HG03066 (cell line): ENCODE data around the gene CNST.
A peak's percentile ranks its signal among the peaks of the same experiment; 100 is the strongest.
"Not testable (repeated sequence)": the region's sequence is repeated elsewhere in the genome, so short reads cannot be mapped to it uniquely, and the experiment has no call there.

Source experiments
- ATAC-seq: cut with Tn5 transposase; IDR thresholded peaks from one replicate; pipeline ENCODE4 v1.9.1; 2021; ENCODE audit warnings: low read depth; ENCODE audit not compliant: unreplicated experiment

The CNST gene

DNA sequence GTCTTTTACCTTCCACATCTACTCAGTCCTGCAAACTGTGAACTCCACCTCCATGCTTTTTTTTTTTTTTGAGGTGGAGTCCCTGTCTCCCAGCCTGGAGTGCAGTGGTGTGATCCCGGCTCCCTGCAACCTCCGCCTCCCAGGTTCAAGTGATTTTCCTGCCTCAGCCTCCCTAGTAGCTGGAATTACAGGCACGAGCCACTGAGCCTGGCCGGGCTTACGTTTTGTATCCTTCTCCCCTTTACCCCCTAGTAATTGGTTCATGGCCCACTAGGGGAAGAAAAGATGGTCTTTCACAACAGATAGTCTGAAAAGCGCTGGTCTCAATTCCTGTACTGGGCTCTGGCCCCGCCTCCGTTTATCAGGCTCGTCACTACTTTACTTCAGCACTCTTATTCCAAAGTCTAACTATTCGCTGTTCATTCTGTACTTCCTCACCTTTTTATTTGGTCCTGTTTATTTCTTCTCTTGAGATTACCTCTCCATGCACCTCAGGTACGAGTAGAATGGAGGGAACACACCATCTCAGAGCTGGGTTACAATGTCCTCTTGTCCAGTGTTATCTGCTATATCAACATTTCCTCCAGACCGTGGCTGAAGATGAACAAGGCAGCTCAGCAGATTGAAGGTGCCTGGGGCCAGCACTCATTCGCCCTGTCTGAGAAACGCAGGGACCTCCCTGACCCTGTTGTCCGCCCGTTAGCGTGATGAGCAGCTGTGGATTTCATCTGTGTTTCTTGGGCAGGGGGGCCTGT, 16.2 kb downstream of the CNST start:
- ATAC-seq, result no peak

DNA sequence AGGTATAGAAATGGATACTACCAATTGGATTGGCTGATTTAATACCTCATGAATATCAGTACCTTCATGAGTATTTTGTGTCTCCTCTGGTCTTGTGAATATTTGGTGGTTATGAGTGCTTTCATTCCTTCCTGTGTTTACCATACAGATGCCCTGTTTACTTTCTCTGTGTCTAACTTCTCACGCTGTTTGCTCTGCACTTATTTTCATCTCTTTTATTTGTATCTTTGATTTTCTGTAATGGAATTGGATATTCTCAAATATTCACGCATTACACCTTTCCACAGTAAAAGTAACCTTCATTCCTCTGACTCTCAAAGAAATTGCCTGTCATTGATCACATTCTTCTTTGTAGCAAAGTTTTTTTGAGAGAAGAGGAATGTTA, 16.8 kb downstream of the CNST start:
- ATAC-seq, result no peak

DNA sequence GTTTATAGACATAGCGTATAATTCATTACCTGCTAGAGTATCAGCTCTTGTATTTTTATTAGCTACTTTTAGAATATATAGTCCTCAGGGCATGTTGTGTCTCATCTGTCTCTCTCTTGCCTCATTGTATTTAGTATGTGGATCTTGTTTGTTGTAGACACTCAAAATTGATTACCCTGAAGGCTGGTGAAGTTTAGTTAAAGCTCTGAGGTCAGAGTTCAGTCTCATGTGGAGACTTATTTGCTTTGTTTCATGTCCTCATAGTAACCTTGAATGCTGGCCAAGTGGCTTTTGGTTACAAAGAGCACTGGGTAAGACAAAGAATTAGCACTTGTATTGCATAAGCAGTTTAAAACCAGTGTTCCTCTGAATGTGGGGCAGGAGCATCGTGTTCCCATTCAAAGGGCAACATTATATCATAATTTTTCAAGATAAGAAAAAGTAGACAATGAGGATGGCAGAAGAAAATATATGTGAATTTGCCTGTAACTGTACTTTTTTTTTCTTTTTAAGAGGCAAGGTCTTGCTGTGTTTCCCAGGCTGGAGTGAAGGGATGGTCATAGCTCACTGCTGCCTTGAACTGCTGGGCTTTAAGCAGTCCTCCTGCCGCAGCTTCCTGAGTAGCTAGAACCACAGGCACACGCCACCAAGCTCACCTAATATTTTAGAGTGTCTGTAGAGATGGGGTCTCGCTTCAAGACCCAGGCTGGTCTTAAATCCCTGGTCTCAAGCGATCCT, 17.4 kb downstream of the CNST start:
- ATAC-seq, result no peak

DNA sequence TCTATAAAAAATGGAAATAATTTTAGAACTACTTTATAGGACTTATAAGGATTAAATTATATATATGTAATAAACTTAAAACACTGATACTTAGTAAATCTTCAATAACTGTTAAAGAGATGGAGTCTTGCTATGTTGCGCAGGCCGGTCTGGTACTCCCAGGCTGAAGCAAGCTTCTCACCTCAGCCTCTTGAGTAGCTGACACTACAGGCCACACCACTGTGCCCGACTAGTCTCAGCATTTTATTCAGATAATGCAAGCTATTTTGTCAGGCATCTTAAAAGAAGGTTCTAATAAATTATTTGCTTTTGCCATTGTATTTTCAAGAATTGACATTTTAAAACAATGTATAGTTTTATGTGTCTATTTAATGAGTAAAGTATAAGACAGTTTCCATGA, 20.8 kb downstream of the CNST start:
- no peak for ATAC-seq

DNA sequence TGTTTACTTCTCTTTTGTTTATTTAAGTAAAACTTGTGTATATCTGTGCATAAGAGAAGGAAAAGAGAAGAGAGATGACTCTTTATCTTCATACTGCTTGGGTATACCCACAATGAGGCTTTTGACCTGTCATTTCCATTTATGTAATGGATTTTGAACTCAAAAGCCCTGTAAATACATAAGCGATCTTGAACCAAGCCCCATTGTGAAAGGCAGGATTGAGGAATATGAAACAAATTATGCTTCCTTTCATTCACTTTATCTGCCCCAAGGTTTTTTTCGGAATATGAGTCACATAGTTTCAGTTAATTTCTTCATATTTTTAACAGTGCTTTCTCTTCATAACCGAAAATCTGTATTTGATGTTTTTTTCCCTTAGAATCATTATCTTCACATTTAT, 21.4 kb downstream of the CNST start:
- ATAC-seq, result no peak

DNA sequence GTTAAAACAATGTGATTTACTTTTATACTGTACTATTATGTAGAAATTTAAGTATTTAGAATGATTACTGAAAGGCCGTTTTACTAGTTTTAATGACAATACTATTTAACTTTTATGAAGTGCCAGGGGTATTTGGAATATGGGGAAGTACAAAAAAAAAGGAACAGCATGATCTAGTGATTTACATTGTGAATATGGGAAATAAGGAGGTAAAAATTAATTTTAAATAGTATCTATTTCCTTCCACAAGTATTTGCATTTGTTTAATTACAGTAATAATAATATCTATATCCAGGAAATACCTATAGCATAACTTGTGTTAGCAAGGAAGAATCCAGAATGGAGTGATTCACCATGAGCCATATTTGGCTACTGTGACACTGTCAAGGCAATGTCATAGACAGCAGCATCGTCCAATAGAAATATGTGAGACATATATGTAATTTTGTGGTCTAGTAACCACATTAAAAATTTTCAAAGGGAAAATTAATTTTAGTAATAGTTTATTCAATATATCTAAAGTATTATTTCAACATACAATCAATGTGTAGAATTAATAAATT, 22.0 kb downstream of the CNST start:
- ATAC-seq, result no peak

DNA sequence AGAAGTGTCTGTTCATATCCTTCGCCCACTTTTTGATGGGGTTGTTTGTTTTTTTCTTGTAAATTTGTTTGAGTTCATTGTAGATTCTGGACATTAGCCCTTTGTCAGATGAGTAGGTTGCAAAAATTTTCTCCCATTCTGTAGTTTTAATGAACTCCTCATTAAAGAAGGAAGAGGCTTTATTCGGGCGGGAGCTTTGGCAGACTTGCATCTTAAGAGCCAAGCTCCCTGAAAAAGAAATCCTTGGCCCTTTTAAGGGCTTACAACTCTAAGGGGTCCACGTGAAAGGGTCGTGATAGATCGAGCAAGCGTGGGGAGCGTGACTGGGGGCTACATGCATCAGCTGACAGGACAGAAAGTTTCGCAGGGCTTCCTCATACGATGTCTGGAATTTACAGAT, 23.7 kb downstream of the CNST start:
- ATAC-seq, result not testable (repeated sequence)

DNA sequence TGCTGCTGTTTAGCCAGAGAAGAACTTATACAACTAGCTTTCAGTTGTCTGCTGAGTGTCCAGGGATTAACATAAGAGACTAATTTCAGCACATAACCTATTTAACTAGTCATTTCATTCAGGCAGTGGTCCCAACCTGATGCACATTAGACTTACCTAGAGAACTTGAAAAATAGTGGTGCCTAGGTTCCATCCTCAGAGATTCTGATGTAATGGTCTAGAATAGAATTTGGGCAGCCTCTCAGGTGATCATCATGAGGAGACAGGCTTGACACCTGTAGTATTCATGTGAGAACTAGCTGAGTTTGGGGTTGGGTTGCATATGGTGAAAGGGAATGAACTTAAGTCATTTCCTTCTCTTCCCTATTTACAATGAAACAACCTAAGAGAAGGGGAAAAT, 24.8 kb downstream of the CNST start:
- no peak for ATAC-seq

DNA sequence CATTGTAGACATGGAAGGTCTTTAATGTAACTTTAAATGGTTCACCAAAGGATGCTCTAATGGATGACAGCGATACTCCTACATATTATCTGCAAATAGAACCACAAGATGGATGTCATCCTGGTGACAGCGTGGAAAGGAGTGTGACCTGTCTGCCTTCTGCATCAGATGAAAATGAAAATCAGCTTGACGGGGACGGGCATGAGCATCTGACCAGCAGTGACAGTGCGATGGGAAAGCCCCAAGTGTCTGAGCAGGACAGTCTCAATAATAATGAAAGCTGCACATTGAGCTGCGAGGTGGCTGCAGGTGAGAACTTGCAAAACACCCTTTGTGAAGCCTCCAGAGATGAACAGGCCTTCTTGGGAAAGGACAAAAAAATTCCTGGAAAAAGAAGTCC, 25.2 kb downstream of the CNST start:
- peak; percentile 95 for ATAC-seq

DNA sequence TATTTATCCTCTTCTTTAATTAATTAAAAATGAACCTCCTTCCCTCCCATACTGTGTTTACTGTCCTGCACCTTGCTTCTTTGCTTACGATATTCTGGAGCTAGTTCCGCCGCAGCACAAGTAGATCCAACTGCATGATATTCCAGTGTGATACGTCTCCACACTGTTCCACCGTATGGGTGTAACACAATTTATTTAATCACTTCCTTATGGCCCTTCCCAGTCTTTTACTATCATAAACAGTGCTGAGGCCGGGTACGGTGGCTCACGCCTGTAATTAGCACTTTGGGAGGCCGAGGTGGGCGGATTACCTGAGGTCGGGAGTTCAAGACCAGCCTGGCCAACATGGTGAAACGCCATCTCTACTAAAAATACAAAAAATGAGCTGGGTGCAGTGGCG, 25.7 kb downstream of the CNST start:
- no peak for ATAC-seq

DNA sequence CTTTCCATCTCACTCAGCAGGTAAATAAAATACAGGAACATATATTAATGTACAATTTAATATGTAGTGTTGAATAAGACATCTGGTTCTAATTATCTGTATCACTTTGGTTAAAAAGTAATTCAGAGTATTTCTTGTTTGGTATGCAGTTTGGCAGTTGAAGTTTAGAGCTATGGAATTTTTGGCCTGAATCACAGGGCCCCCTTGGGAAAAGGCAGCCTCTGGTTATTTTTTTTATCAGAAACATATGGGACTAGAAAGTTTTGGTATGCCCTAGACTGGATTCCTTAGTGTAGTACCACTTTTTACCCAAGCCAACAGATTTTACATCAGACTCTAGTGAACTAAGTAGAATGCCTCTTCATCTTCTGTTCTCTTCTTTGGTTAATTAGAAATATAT, 26.4 kb downstream of the CNST start:
- no peak for ATAC-seq

DNA sequence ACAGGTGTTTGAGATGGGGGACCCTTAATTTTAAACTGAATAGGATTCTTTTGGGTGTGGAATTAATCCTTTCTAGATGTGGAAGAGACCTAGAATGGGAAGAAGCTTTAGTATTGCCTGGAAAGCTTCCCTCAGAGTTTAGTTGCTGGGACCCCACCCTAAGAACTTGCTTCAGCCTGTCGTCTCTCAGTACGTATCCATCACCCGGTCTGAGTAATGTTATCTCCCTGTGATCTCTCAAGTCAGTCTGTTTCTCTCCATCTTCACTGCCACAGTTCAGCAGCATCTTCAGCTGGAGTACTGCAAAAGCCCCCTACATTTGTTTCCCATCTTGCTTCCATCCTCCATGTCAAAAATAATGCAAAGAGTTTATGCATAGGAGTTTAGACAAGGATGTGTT, 28.9 kb downstream of the CNST start:
- ATAC-seq, result no peak

DNA sequence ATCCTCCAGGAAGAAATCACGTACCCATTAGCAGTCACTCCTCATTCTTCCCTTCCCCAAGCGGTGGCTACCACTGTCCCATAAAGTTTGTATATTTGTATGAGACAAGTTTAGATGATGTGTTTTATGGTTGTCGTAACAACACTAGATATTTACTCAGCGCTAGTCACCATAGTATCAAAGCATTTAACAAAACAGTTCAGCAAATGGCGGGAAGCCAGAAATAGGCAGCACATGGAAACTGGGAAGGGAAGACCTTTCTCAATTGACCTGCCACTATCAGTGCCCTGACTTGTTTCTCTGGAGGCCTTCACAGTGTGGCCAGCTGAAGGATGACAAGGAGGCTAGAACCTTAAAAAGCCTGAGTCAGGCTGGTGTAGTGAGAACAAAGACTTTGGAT, 31.1 kb downstream of the CNST start:
- ATAC-seq, result no peak

DNA sequence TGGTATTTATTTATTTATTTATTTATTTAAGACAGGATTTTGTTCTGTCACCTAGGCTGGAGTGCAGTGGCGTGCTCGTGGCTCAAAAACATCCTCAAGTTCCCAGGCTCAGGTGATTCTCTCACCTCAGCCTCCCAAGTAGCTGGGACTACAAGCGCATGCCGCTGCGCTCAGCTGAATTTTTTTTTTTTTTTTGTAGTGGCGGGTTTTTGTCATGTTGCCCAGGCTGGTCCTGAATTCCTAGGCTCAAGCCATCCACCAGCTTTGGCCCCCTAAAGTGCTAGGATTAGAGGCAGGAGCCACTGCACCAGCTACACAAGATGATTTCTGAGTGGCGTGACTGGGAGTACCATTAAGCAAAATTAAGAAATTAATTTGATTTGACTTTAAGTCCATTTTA, 31.7 kb downstream of the CNST start:
- ATAC-seq, result no peak

DNA sequence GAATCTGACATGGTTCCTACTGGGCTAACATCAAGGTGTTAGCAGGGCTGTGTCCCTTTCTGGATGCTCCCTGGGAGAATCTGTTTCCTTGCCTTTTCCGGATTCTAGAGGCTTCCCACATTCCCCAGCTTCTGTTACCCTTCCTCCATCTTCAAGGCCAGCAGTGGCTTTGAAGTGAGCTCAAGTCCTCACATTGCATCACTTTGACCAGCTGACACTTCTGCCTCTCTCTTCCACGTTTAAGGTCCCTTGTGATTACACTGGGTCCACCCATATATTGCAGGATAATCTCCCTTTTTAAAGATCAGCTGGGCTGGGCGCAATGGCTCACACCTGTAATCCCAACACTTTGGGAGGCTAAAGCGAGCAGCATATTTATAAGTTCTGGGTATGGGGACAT, 33.1 kb downstream of the CNST start:
- no peak for ATAC-seq

DNA sequence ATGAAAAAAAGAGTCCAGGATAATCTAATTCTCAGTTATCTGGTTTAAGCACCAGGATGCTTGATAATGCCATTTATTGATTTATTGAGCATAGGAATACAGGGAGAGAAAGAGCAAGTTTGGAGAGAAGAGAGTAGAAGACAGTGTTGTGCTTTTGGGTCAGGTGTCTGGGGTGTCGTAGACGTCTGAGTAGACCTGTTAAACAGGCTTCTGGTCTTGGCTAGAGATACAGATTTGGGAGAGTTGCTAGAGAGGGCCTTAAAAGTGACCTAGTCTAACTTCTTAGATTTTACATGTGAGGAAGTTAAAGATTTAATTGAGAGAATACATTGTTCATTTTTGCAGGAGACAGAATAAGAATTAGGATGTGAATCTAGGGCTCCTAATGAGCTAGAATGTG, 34.3 kb downstream of the CNST start:
- ATAC-seq, result no peak

DNA sequence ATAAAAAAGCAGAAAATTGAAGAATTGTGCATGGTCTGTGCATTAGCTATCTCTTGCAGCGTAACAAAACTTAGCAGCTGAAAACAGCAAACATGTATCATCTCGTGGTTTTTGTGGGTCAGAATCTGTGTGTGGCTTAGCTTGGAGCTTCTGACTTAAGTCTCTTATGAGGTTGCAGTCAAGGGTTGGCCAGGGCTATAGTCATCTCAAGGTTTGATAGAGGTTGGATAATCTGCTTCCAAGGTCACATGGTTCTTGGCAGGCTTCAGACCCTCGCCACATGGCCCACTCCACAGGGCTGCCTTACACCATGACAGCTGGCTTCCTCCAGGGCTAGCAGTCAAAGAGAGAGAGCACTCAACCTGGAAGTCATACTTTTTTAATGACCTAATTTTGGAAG, 35.9 kb downstream of the CNST start:
- ATAC-seq, result no peak

DNA sequence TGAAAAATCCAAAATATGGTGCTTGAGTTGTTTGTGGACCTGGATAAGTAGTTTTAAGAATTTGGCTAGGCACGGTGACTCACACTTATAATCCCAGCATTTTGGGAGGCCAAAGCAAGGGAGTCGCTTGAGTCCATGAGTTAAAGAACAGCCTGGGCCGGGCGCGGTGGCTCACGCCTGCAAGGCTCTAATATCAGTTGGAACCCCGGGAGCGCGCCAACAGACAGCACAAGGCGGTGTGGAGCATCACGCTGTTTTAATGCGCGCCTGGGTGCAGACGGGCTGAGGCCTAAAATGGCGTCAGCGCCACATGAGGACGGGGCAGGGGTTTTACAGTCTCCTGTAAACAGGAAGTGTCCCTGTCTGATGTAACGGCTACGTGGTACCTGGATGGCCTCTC, 39.0 kb downstream of the CNST start:
- ATAC-seq, result not testable (repeated sequence)

DNA sequence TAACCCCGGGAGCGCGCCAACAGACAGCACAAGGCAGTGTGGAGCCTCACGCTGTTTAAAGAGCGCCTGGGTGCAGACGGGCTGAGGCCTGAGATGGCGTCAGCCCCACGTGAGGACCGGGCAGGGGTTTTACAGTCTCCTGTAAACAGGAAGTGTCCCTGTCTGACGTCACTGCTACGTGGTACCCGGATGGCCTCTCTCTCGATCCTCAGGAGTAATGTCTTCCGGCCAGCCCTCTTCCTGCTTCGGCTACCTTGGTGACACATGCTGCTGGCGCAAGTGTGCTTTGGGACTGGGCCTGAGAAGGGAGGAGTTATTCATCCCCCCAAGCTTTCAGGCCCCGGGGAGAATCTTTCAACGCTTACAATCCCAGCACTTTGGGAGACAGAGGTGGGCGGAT, 41.2 kb downstream of the CNST start:
- no peak for ATAC-seq

DNA sequence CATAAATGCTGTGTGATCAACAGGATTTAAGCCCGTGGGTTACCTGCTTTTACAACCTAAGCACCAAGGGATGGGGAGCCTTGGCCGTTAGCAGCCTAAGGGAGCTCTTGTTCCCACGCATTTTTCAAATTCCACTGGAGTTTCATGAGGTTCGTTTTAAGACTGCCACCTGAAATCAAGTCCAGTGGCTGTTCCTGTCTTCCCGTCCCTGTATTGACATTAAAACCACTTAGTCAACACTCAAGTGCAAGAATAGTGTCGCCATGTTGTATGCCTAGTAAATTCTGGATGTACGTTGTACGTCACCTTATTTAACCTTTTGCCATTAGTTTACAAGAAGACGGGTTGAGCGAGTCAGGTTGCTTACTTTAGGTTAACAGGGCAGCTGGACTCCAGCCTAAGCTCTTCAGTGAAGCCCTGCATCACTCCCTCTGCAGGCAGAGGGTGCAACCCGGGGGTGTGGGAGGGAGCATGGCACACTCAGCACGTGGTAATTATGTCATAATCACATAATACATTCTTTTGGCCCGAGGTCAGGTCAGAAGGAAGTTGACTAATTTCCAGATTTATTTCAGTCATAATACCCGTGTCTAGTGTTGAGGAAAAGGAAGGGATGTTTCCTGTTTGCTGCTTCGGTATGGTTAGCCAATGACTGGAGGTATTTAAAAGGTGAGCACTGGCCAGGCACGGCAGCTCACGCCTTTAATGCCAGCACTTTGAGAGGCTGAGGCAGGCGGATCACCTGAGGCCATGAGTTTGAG, 42.5 kb downstream of the CNST start:
- no peak for ATAC-seq

DNA sequence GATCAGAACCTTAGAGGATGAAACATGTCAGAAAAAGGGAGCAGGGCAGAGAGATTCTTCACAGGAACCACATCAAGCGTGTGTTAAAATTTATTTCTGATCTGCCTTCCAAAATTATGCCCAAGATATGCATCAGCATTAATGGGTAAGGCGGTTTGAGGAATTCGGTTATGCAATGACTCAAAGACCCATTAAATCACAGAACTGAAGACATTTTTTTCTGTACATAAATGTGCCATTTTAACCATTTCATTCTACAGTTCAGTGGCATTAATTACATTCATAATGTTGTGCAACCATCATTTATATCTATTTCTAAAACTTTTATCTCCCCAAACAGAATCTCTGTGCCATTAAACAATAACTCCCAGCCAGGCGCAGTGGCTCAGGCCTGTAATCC, 43.4 kb downstream of the CNST start:
- no peak for ATAC-seq
